Common myeloid progenitor, CD34-positive (primary cell): Measurements from ENCODE around the gene CCNI2.
A peak's percentile ranks its signal among the peaks of the same experiment; 100 is the strongest.

Source experiments
- CTCF ChIA-PET: fragments of 350-600 bp; sonication (Branson Sonifier 250); formaldehyde crosslinking; loops from one replicate; lab custom pipeline; 2021; ENCODE audit warnings: antibody characterized with exemption; lab: Charles Lee
- POLR2A ChIA-PET: fragments of 350-600 bp; sonication (Branson Sonifier 250); formaldehyde crosslinking; loops from one replicate; lab custom pipeline; 2021; ENCODE audit warnings: antibody characterized with exemption; lab: Charles Lee
- DNase-seq, 3 donors: peaks; one replicate each; pipeline versions ENCODE4 v3.0.0 to v3.0.0-alpha.2; 2013
- H3K27ac ChIP-seq, 2 experiments: 1 replicate in 1 of 2; 2 replicates in 1 of 2; pipeline ENCODE4 v1.7.0; 2013; ENCODE audit warnings: inconsistent platforms in 2 of 2, low read length in 2 of 2, mild to moderate bottlenecking in 2 of 2, low read depth in 1 of 2, moderate library complexity in 1 of 2; ENCODE audit not compliant: severe bottlenecking in 2 of 2, insufficient read depth in 1 of 2, poor library complexity in 1 of 2
- H3K27me3 ChIP-seq, 5 experiments: replicated peaks in 2 of 5; 1 replicate in 3 of 5; 2 replicates in 2 of 5; pipeline versions ENCODE4 v1.6.1 to v1.7.0; 2013; ENCODE audit warnings: low read length in 4 of 5, mild to moderate bottlenecking in 2 of 5, moderate library complexity in 2 of 5, inconsistent platforms in 1 of 5; ENCODE audit not compliant: insufficient read depth in 5 of 5, control insufficient read depth in 4 of 5
- H3K36me3 ChIP-seq, 4 experiments: 1 replicate in 2 of 4; 2 replicates in 2 of 4; pipeline versions ENCODE4 v1.6.1 to v1.7.0; 2013; ENCODE audit warnings: low read length in 3 of 4, control low read depth in 1 of 4, mild to moderate bottlenecking in 1 of 4; ENCODE audit not compliant: control insufficient read depth in 4 of 4, insufficient read depth in 4 of 4
- H3K4me1 ChIP-seq, 4 experiments: 1 replicate in 3 of 4; 2 replicates in 1 of 4; pipeline versions ENCODE4 v1.6.1 to v1.7.1; 2013; ENCODE audit warnings: low read length in 3 of 4, mild to moderate bottlenecking in 3 of 4, control low read depth in 1 of 4, inconsistent platforms in 1 of 4, moderate library complexity in 1 of 4; ENCODE audit not compliant: control insufficient read depth in 4 of 4, insufficient read depth in 4 of 4; ENCODE audit errors: control extremely low read depth in 1 of 4
- H3K4me3 ChIP-seq, 7 experiments: 1 replicate in 4 of 7; 2 replicates in 3 of 7; pipeline versions ENCODE4 v1.5.1 to v1.7.0; 2013; ENCODE audit warnings: mild to moderate bottlenecking in 7 of 7, low read length in 6 of 7, moderate library complexity in 6 of 7, inconsistent platforms in 2 of 7, low read depth in 2 of 7, control low read depth in 1 of 7; ENCODE audit not compliant: insufficient read depth in 4 of 7, control insufficient read depth in 1 of 7; ENCODE audit errors: extremely low read depth in 1 of 7
- H3K9me3 ChIP-seq, 5 experiments: 1 replicate in 4 of 5; 2 replicates in 1 of 5; pipeline versions ENCODE4 v1.6.1 to v1.7.1; 2013; ENCODE audit warnings: low read length in 4 of 5, mild to moderate bottlenecking in 2 of 5, inconsistent platforms in 1 of 5, low read depth in 1 of 5, moderate library complexity in 1 of 5; ENCODE audit not compliant: control insufficient read depth in 4 of 5, insufficient read depth in 2 of 5; ENCODE audit errors: control extremely low read depth in 1 of 5
- WGBS: methylation state at CpG from one replicate; pipeline ENCODE4 v1.1.5; 2013; ENCODE audit not compliant: insufficient coverage; 5-methylcytosine and 5-hydroxymethylcytosine counted together

Gene CCNI2

GRCh38 chr5:132754111-132754510 lies 6.9 kb downstream of the CCNI2 start:
- 100% methylated on average over 3 of the region's 4 CpGs for WGBS
- H3K4me3 ChIP-seq = no peak overlapping the region
- H3K4me1 ChIP-seq = no peaks in the 10 kb centered on the region
- no peaks in the 10 kb centered on the region for H3K36me3 ChIP-seq
- DNase-seq = no peak
- H3K27ac ChIP-seq = no peak overlapping the region
- POLR2A ChIA-PET = interaction anchor here (1.1 kb wide), 1 partner anchor 14 kb away, joined by 3 read pairs; no protein-coding TSS in a partner anchor
- H3K27me3 ChIP-seq = peaks cover 0 to 19% (median 0%) of the 10 kb centered on the region in 5 experiments
- CTCF ChIA-PET = interaction anchor here (0.7 to 5.9 kb wide), 22 partner anchors 8 to 129 kb away, joined by 3 to 74 read pairs (median 4); partner anchors contain the start of genes IL13 and KIF3A
- H3K9me3 ChIP-seq = no peaks in the 10 kb centered on the region

- POLR2A ChIA-PET = interaction anchor here (1.1 to 1.4 kb wide), 2 partner anchors 13 to 128 kb away, joined by 3 read pairs; no protein-coding TSS in a partner anchor
- Histone ChIP-seq H3K36me3 (peaks cover 0 to under 1% (median 0%) of the 10 kb centered on the region in 4 experiments), H3K27ac (no peak overlapping the region), H3K4me3 (no peak overlapping the region), H3K27me3 (peaks cover 0 to 12% (median 0%) of the 10 kb centered on the region in 5 experiments), H3K4me1 (no peaks in the 10 kb centered on the region), H3K9me3 (no peaks in the 10 kb centered on the region)
- DNase-seq = peak; percentile 44 to 62 (median 51)
- CTCF ChIA-PET = interaction anchor here (0.7 to 5.9 kb wide), 26 partner anchors 7 to 369 kb away, joined by 3 to 74 read pairs (median 4); partner anchors contain the start of genes IL13, KIF3A and SOWAHA
These were observed 7.7 kb downstream of the CCNI2 start for GRCh38 chr5:132754947-132755346.

GRCh38 chr5:132756542-132756941 lies 9.3 kb downstream of the CCNI2 start:
- Histone ChIP-seq H3K27me3 (peaks cover 0 to 7% (median 0%) of the 10 kb centered on the region in 5 experiments), H3K9me3 (no peaks in the 10 kb centered on the region), H3K27ac (no peak overlapping the region), H3K4me1 (no peaks in the 10 kb centered on the region), H3K36me3 (peaks cover 0 to 4% (median 0%) of the 10 kb centered on the region in 4 experiments), H3K4me3 (no peak overlapping the region)
- DNase-seq = no peak
- WGBS = 95% methylated on average over 5 of the region's 5 CpGs
- ChIA-PET POLR2A (no interaction called here), CTCF (interaction anchor here (0.9 to 5.9 kb wide), 11 partner anchors 9 to 127 kb away, joined by 3 to 74 read pairs (median 5); partner anchors contain the start of gene CCNI2)

GRCh38 chr5:132758451-132758850 lies 11.2 kb downstream of the CCNI2 start:
- POLR2A ChIA-PET = no interaction called here
- Histone ChIP-seq H3K4me1 (no peaks in the 10 kb centered on the region), H3K9me3 (no peaks in the 10 kb centered on the region), H3K36me3 (peaks cover 0 to 4% (median 0%) of the 10 kb centered on the region in 4 experiments), H3K27ac (no peak overlapping the region), H3K27me3 (no peaks in the 10 kb centered on the region), H3K4me3 (no peak overlapping the region)
- DNase-seq = no peak
- CTCF ChIA-PET = interaction anchor here (1.7 to 5.9 kb wide), 3 partner anchors 9 to 61 kb away, joined by 5 to 74 read pairs (median 42); partner anchors contain the start of gene CCNI2
- WGBS = 98% methylated on average over 13 of the region's 13 CpGs

- H3K36me3 ChIP-seq = peaks cover 0 to 4% (median 0%) of the 10 kb centered on the region in 4 experiments
- CTCF ChIA-PET = interaction anchor here (0.9 to 1.0 kb wide), 2 partner anchors 9 to 61 kb away, joined by 3 read pairs; no protein-coding TSS in a partner anchor
- WGBS = 95% methylated on average over 13 of the region's 13 CpGs
- no peak overlapping the region for H3K4me3 ChIP-seq
- DNase-seq = no peak
- POLR2A ChIA-PET = no interaction called here
- H3K27ac ChIP-seq = no peak overlapping the region
- no peaks in the 10 kb centered on the region for H3K27me3 ChIP-seq
- H3K9me3 ChIP-seq = no peaks in the 10 kb centered on the region
- no peaks in the 10 kb centered on the region for H3K4me1 ChIP-seq
These were observed 12.2 kb downstream of the CCNI2 start for GRCh38 chr5:132759114-132760048.

- no peak for DNase-seq
- CTCF ChIA-PET = interaction anchor here (0.9 to 1.0 kb wide), 3 partner anchors 10 to 60 kb away, joined by 3 read pairs; no protein-coding TSS in a partner anchor
- no peaks in the 10 kb centered on the region for H3K4me1 ChIP-seq
- no peaks in the 10 kb centered on the region for H3K9me3 ChIP-seq
- H3K36me3 ChIP-seq = peaks cover 0 to 4% (median 0%) of the 10 kb centered on the region in 4 experiments
- POLR2A ChIA-PET = no interaction called here
- no peak overlapping the region for H3K4me3 ChIP-seq
- H3K27me3 ChIP-seq = no peaks in the 10 kb centered on the region
- 100% methylated on average over 11 of the region's 12 CpGs for WGBS
- H3K27ac ChIP-seq = no peak overlapping the region
These were observed 12.8 kb downstream of the CCNI2 start for GRCh38 chr5:132760049-132760420.
